OCI-LY7 (cell line): ENCODE data around the gene SLC25A21. TPM values are rescaled to one million over a fixed set of nuclear protein-coding genes. Genes with fewer than 3 reads are reported as not detected.

Experiments
- BruUV-seq: library from RNA; stranded (reverse); fragments of 400-500 nt; replicated peaks from 2 replicates; lab custom pipeline; 2021; lab: Mats Ljungman, UMichigan
- CTCF ChIA-PET: fragments of 300-600 bp; sonication (Branson Sonifier 250); formaldehyde crosslinking; loops from one replicate; lab custom pipeline; 2022; ENCODE audit warnings: antibody characterized with exemption; ENCODE audit not compliant: unreplicated experiment; lab: Charles Lee
- POLR2A ChIA-PET: fragments of 300-600 bp; sonication (Branson Sonifier 250); formaldehyde crosslinking; loops from one replicate; lab custom pipeline; 2022; ENCODE audit warnings: antibody characterized with exemption; lab: Charles Lee
- DNase-seq: peaks from one replicate; pipeline ENCODE4 v3.0.0-alpha.2; 2015; ENCODE audit warnings: low spot score
- H2AFZ ChIP-seq: fragments of 200-600 bp; sonication (generic), shearing (Covaris generic); 2 replicates; pipeline ENCODE4 v1.6.1; 2014; ENCODE audit warnings: mild to moderate bottlenecking, antibody characterized with exemption, low read length, moderate library complexity
- H3K27ac ChIP-seq: fragments of 200-600 bp; sonication (generic); 2 replicates; pipeline ENCODE4 v1.5.1; 2014; ENCODE audit warnings: mixed run types, low read depth, mild to moderate bottlenecking, moderate library complexity, low read length, inconsistent platforms; ENCODE audit not compliant: poor library complexity, severe bottlenecking
- H3K36me3 ChIP-seq: fragments of 200-600 bp; sonication (generic); 2 replicates; pipeline ENCODE4 v1.6.1; 2014; ENCODE audit warnings: mild to moderate bottlenecking, antibody characterized with exemption, low read length, moderate library complexity, mixed read lengths; ENCODE audit not compliant: insufficient read depth
- H3K4me1 ChIP-seq: fragments of 200-600 bp; sonication (generic); 2 replicates; pipeline ENCODE4 v1.5.1; 2014; ENCODE audit warnings: mild to moderate bottlenecking, low read length; ENCODE audit not compliant: insufficient read depth, poor library complexity, severe bottlenecking
- H3K4me2 ChIP-seq: fragments of 200-600 bp; sonication (generic); 2 replicates; pipeline ENCODE4 v1.6.1; 2014; ENCODE audit warnings: mild to moderate bottlenecking, low read length
- H3K4me3 ChIP-seq: fragments of 200-600 bp; sonication (generic); 2 replicates; pipeline ENCODE4 v1.5.1; 2014; ENCODE audit warnings: mild to moderate bottlenecking, low read depth, low read length; ENCODE audit not compliant: poor library complexity, severe bottlenecking
- H3K79me2 ChIP-seq: fragments of 200-600 bp; sonication (generic); 2 replicates; pipeline ENCODE4 v1.6.1; 2016; ENCODE audit warnings: low read depth, mild to moderate bottlenecking, low read length, moderate library complexity, mixed read lengths; ENCODE audit not compliant: insufficient read depth
- H3K9me2 ChIP-seq: fragments of 200-600 bp; sonication (generic); 2 replicates; pipeline ENCODE4 v1.6.1; 2016; ENCODE audit warnings: mild to moderate bottlenecking, low read length, mixed read lengths; ENCODE audit not compliant: insufficient read depth
- H3K9me3 ChIP-seq: fragments of 200-600 bp; sonication (generic); 2 replicates; pipeline ENCODE4 v1.6.1; 2014; ENCODE audit warnings: mild to moderate bottlenecking, mixed run types, low read length, mixed read lengths
- H4K20me1 ChIP-seq: fragments of 200-600 bp; sonication (generic); 2 replicates; pipeline ENCODE4 v1.6.1; 2014; ENCODE audit warnings: mild to moderate bottlenecking, antibody characterized with exemption, low read length, moderate library complexity, mixed read lengths; ENCODE audit not compliant: insufficient read depth
- CTCF ChIP-seq: fragments of 200-600 bp; sonication (generic); conservative IDR thresholded peaks from 2 replicates; pipeline ENCODE4 v1.5.1; 2014; ENCODE audit warnings: mild to moderate bottlenecking, antibody characterized with exemption, low read length, moderate library complexity, mixed read lengths
- EZH2phosphoT487 ChIP-seq: fragments of 200-600 bp; sonication (generic); IDR thresholded peaks from 2 replicates; pipeline ENCODE4 v1.6.1; 2018; ENCODE audit warnings: low read depth, borderline replicate concordance, mild to moderate bottlenecking, mixed run types, antibody characterized with exemption, low read length, moderate library complexity, mixed read lengths
- intact Hi-C: fragments of 100-400 bp; cut with micrococcal nuclease; formaldehyde crosslinking; loops from one replicate; pipeline ENCODE4 v1.10.0; 2022; ENCODE audit not compliant: unreplicated experiment
- total RNA-seq, 2 experiments: library from RNA; depleted of rRNA in 1 of 2; stranded (reverse); fragments of >200 nt in 1 of 2; shearing (Covaris generic) in 1 of 2; gene quantifications; 2 replicates each; pipeline ENCODE4 v1.2.3, GENCODE V29; 2014 to 2022

Gene SLC25A21
- total RNA-seq, 2 experiments from 2014 or later, result not detected

- intact Hi-C loops, result no loop called here
- POLR2A ChIA-PET, result no interaction called here
- Histone ChIP-seq H3K9me3 (no peaks in the 10 kb centered on the region), H3K27ac (no peak overlapping the region), H3K4me1 (no peaks in the 10 kb centered on the region), H3K9me2 (no peaks in the 10 kb centered on the region), H4K20me1 (no peaks in the 10 kb centered on the region), H3K79me2 (no peaks in the 10 kb centered on the region), H3K36me3 (no peaks in the 10 kb centered on the region), H3K4me2 (no peak overlapping the region), H3K4me3 (no peak overlapping the region), H2AFZ (no peak overlapping the region)
- DNase-seq, result no peak
- BruUV-seq, result no TSS peak
- TF ChIP-seq EZH2phosphoT487 (no peak), CTCF (no peak)
- CTCF ChIA-PET, result no interaction called here
Measured at GRCh38 chr14:36797634-36798033, 374.8 kb downstream of the SLC25A21 start.

GRCh38 chr14:36791402-36791801 lies 381.0 kb downstream of the SLC25A21 start:
- no peak for TF ChIP-seq EZH2phosphoT487
- TF ChIP-seq CTCF, result no peak
- Histone ChIP-seq H3K4me1 (no peaks in the 10 kb centered on the region), H2AFZ (no peak overlapping the region), H3K36me3 (no peaks in the 10 kb centered on the region), H3K4me2 (no peak overlapping the region), H3K79me2 (no peaks in the 10 kb centered on the region), H3K9me2 (no peaks in the 10 kb centered on the region), H4K20me1 (no peaks in the 10 kb centered on the region), H3K9me3 (no peaks in the 10 kb centered on the region), H3K27ac (no peak overlapping the region), H3K4me3 (no peak overlapping the region)
- intact Hi-C loops, result no loop called here
- DNase-seq, result no peak
- ChIA-PET POLR2A (no interaction called here), CTCF (no interaction called here)
- BruUV-seq, result no TSS peak

GRCh38 chr14:36785511-36785910 lies 386.9 kb downstream of the SLC25A21 start:
- intact Hi-C loops, result no loop called here
- Histone ChIP-seq H3K4me1 (no peaks in the 10 kb centered on the region), H3K4me3 (no peak overlapping the region), H3K9me3 (no peaks in the 10 kb centered on the region), H3K27ac (no peak overlapping the region), H4K20me1 (no peaks in the 10 kb centered on the region), H3K79me2 (no peaks in the 10 kb centered on the region), H3K9me2 (no peaks in the 10 kb centered on the region), H3K4me2 (no peak overlapping the region), H3K36me3 (no peaks in the 10 kb centered on the region), H2AFZ (no peak overlapping the region)
- ChIA-PET CTCF (no interaction called here), POLR2A (no interaction called here)
- BruUV-seq, result no TSS peak
- DNase-seq, result no peak
- no peak for TF ChIP-seq CTCF
- TF ChIP-seq EZH2phosphoT487, result no peak
